ENCODE data around the gene ANKRD1. TPM values are rescaled to one million over a fixed set of nuclear protein-coding genes. Genes with fewer than 3 reads are reported as not detected.

The ANKRD1 gene
- 591 and 1,007 TPM in 2 replicates for total RNA-seq

GRCh38 chr10:90920986-90921666, at the start of gene ANKRD1:
TSS of gene ANKRD1 (minus strand) at chr10:90921087. CDS start at chr10:90921027, 60 bp downstream.

DNA sequence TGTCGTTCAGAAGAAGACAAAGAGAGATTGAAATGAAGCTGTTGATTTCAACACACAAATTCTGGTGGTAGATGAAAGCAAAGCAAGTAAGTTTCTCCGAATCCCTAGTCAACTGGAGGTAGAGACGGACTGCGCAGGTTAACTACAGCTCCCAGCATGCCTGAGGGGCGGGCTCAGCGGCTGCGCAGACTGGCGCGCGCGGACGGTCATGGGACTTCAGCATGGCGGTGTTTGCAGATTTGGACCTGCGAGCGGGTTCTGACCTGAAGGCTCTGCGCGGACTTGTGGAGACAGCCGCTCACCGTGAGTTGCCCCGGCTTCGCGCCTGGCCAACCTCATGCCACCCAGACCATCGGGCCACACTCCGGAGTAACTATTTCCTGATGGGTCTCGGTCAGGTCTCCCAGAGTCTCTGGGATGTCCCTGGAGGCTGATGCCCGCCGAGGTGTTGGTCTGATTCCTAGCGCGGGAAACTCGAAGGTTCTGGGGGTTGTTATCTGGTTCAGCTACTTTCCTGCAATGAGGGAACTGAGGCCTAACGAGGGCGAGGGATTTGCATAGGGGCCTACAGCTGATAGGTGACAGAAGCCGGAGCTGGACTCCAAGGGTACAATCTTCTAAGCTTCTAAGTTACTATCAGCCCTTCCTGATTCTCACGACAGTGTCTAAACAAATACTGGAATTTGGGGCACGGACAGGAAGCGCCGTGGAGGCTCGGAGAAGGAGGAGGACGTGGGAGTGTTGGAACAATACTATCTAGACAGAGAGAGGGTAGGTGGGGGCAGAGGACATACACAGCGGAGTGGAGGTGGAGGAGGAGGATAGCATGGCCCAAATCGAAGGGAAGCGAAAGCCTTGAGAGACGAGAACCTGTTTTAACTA, 48.9 kb downstream of the ANKRD1 start, which contains the start of gene RPP30:
Gene RPP30, plus strand, starts transcription at position 209 of the 882 bp plus-strand sequence. Its CDS starts 13 bp downstream, at position 222.

Small RNA genes within 50 kb of the gene (small RNA-seq; reads per million reads assigned to genes)
- not detected for gene RF00019
- not detected for gene RNU6-740P

Other genes with a start within 250 kb of the ANKRD1 start
- 0.07 and 0.13 TPM in 2 replicates for gene HTR7, start 63.0 kb downstream of the ANKRD1 start, total RNA-seq
- gene RPP30, start 49.1 kb downstream of the ANKRD1 start, total RNA-seq = 49.3 and 63.8 TPM in 2 replicates